GM21390 (cell line): ENCODE results near the gene TECPR1.

ENCODE experiments used
- ATAC-seq: cut with Tn5 transposase; IDR thresholded peaks from one replicate; pipeline ENCODE4 v1.9.1; 2021; ENCODE audit not compliant: unreplicated experiment

The TECPR1 gene

DNA sequence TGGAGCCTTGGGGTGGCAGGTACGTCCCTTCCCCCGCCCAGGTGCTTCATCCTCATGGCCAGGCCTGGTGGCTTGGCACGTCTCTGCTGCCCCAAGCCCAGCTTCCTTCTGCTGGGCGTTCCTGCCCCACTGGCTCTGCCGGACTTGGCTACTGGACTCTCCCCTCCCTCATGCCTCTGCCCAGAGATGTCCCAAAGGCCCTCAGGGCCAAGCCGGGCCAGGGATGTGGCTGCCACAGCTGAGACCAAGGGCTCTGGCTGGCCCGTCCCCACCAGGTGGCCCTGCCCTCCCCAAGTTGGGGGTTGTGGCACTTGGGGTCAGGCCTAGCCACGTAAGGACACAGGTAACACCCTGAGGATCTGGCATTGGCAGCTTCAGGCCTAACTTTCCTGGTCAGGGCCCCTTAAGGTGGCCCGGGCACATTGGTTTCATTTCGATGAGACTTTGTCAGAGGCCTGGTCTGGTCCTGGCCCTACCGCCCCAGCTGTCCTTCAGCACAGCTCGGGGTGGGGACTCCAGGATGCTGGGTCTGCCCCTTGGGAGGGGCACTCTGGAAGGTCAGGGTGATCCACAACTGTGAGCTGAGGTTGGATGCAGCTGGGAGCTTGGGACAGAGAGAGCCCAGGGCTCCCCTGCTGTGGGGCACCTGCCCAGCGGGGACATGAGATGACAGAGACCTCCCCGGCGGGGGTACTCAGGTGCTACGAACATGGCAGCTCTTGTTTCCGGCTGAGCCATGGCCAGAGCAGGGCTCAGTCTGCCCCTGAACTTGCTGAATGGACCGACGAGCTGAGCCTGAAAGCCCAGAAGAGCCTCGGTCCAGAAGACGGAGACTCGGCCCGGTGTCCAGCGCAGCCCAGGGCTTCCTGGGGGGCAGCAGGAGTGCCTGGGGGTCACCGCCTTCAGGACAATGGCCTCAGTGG, 37.9 kb downstream of the TECPR1 start:
- ATAC-seq: no peak

DNA sequence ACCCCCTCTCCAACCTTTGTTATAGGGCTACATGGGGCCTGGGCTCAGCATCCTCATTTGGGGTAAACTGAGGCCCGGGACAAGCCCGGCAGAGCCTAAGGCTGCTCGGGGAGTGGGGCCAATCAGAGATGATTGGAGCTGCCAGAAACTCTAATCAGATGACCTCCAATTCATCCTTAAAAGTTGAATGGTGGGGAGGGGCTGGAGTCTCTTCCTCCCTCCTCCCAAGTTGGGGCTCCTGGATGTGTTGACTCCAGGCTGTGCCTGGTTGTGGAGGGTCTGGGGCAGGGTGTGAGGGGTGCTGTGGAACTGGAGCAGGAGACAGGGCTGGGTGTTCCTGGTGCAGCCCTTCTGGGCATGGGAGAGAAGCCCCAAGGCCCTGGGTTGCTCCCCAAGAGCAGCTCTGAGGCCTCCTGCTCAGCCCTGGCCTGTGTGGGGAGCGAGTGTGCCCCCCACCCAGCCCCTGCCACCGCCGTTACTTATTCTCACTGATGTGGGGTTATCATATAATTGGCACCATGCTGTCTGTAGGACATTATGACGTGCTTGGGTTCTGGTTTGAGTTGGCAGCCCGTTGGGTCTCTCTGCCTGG, 38.6 kb downstream of the TECPR1 start:
- no peak for ATAC-seq

DNA sequence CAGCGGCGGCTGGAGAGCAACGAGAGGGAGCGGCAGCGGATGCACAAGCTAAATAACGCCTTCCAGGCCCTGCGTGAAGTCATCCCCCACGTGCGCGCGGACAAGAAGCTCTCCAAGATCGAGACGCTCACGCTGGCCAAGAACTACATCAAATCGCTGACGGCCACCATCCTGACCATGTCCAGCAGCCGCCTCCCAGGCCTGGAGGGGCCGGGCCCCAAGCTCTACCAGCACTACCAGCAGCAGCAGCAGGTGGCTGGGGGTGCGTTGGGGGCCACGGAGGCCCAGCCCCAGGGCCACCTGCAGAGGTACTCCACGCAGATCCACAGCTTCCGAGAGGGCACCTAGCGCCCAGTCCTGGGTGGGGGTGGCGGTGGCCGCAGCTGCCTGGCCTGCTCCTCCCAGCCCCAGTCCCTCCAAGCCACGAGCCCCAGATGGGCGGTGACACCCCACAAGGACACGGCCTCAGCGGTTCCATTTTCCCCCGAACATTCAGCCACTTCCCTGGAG, 39.4 kb downstream of the TECPR1 start:
- no peak for ATAC-seq

DNA sequence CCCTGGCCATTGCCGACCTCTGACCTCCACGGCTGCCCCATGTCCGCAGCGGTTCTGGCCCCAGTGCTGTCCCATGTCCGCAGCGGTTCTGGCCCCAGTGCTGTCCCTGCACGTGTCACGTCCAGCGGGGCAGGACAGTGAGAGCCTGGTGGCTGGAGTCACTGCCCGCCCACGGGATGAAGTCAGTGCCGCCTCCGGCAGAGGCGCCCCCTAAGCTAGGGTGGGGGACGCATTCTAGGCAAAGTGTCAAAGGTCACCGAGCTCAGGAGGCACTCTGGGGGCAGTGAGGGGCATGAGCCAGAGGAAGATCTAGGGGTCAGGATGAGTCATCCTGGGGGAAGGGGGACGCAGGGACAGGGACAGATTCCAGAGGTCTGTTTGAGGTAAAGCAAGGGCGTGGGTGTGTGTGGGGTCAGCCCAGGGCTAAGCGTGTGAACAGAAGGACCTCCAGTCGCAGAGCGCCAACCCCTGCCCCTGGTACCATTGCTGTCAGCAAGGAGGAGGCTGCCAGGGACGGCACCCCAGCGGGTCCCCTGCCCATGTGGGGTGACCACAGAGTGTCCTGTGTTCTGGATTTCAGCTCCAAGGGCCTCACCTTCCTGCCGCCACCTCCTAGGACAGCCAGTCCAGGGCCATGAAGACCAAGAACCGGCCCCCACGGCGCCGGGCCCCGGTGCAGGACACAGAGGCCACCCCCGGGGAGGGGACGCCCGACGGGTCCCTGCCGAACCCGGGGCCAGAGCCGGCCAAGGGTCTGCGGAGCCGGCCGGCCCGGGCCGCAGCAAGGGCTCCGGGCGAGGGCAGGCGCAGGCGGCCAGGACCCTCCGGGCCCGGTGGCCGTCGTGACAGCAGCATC, 40.1 kb downstream of the TECPR1 start:
- ATAC-seq: no peak

DNA sequence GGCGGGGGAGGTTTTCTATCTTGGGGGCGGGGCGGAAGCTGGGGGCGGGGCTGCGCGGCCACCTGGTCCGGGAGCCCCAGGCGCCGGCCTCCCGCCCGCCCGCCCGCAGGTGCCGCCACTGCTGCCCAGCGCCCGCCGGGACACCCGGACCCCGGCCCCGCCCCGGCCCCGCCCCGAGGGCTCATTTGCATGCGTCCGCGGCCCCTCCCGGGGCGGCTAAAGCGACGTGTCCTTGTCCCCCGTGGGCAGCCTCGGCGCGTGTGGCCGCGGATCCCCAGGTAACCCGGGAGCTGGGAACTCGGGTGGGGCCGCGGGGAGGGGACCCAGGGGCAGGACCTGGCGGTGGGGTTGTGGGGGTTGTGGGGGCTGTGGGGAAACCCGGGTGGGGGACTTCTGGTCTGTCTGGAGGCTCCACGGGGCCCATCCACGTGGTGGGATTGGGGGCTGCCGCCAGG, 40.8 kb downstream of the TECPR1 start, which contains the start of gene BHLHA15:
Gene BHLHA15, plus strand, starts transcription at position 219 of the 455 bp plus-strand sequence. CDS start 871 bp downstream, outside the sequence.
- ATAC-seq: no peak

DNA sequence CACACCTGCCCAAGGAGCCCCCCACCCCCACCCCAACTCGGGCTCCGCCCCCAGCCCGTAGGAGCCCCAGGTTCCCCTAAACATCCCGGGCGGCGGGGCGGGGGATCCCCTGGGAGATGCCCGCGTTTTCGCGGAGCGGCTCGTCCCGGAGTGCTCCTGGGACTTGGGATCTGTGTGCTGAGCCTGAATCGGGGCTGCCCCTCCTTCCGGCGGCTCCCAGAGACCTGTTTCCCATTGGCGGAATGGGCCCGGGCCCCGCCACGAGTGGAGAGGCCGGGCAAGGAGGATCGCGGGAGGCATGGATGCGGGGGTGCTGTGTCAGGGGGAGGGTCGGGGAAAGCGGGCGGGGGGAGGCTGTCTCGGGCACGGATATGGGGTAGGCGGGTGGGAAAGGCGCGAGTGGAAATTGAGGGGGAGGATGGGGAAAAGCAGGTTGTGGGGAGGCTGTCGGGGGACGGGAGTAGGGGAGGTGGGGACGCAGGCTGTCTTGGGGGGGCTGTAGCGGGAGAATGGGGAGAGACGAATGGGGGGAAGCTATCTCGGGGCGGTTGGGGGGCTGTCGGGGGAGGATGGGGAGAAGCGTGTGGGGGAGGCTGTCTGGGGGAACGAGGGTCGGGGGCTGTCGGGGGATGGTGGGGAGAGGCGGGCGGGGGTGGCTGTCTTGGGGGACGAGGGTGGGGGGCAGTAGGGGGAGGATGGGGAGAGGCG, 41.4 kb downstream of the TECPR1 start:
- ATAC-seq: no peak

DNA sequence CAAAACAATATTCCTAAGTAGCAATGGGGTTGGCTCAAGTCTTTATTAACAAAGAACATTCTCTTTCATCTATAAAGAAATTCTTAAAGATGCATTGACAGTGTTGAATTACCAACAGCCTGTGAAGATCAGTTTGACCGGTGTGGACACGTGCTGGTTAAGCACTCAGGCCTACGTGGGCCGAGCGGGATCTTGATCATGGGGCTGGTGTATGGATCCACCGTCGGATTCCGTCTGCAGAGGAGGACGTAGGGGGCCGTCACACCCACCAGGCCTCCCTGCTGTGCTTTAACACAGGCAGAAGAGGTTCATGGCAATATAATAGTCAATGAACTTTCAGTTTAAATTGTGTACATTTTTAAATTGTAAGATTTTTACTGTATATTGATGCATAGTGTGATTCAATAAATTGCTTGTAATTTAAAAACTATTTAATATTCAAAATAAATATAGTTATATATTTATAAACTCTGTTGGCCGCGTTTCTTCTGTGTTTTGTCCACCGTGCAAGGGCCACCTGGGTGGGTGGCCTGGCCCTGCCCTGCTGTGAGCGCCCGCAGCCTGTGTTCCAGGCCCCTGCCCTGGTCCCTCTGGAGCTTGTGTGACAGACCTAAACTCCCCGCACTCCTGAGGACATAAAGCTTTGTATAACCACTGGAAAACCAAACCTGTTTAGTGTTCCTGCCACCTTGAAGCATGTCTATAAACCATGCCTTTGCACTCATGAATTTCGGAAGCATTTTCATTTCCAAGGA, 42.7 kb downstream of the TECPR1 start:
- no peak for ATAC-seq

DNA sequence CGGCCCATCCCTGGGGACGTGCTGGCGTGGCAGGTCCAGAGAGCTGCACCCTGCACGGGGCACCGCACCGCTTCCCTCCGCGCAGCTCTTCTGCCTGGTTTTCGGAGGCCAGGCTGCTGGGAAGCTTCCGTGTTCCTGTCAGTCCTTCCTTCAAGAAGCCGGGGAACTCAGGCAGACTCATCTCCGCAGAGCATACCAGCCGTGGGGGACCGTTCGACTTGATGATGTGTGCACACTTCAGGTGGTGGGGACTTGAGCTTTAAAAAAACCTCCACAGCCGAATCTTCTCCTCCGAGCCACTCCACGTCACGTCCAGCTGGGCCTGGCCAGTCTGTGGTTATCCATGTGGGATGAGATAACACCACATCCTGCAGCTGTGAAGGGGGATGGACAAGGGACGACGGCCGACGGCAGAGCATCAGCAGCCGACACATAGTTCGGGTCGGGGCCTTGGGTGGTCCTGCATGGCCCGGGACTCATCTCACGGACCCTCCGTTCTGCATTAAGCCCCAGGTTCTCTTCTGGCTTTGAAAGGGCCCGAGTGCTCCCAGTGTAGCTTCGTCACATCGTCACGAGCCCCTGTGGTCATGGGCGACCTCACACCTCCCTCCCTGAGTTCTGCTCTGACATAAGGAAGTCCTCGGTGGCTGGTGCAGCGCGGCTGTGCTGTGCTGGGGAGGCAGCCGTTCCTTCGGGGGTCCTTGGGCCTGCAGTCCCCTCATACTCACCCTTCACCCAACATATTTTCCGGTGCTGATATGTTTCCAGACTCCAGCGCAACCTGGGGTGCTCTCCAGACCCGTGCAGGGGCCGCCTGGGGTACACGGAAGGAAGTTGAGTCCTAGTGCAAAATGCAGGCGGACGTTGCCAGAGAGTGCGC, 45.3 kb downstream of the TECPR1 start:
- ATAC-seq: no peak

DNA sequence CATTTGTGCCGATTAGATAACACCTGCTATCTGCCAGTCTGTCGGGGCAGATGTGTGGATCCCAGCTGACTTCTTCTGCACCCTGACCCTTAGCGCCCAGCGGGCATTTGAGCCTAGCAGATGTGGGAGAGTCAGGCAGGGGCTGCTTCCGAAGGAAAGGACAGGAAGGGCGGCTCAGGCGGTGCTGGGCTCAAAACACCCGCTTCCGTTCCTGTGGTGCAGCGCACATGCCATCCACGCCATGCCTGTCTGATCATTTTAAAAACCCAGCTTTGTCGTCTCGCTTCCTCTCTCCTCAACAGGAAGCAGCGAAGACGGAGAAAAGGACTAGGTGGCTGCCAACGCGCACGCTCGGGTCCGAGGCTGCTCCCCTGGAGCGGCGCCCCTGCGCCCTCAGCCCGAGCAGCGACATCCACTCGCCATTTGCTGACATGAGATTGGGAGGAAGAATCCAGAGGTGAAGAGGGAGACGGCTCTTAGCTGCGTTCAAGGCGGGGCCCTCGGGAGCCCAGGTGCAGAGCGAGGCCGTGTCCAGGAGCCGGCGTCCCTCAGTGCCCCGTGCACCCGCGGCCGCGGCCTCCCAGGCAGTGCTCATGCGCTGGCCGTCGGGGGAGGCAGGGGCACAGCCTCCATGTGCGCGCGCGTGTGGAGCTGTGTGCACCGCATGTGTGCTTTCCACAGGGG, 46.7 kb downstream of the TECPR1 start:
- ATAC-seq: no peak

DNA sequence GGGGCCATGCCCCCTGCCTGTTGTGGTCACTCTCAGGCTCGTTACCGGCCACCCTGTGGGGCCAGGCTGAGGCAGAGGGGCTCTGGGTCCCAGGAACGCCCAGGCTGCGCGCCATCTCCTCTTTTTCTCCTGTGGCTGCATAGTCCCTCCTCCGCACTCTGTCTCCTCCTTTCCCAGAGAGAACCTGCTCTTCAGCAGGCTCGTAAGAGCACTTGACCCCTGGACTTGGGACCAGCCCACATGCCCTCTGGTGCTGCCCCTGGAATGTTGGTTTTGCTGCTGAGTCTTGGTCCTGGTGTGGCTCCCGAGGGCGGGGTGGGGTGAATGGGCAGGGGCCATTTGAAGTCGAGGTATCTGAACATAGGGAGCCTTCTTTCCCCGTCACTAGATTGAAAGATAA, 47.4 kb downstream of the TECPR1 start:
- no peak for ATAC-seq

DNA sequence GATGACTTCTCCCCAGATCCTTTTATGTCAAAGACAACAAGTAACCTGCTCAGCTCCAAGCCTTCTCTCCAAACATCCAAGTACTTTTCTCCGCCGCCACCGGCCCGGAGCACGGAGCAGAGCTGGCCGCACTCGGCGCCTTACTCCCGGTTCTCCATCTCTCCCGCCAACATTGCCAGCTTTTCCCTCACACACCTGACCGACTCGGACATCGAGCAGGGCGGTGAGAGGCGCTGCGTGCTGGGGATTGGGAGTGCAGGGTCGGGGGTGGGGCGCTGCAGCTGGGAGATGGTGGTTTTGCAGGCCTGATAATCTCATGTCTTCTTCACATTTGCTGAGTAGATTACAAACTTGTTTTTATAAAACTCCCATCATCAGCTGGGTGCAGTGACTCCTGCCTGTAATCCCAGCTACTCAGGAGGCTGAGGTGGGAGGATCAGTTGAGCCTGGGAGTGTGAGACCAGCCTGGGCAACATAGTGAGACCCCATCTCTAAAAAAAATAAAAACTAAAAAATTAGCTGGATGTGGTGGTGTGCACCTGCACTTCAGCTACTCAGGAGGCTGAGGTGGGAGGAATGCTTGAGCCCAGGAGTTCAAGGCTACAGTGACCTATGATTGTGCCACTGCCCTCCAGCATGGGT, 47.9 kb downstream of the TECPR1 start:
- no peak for ATAC-seq

DNA sequence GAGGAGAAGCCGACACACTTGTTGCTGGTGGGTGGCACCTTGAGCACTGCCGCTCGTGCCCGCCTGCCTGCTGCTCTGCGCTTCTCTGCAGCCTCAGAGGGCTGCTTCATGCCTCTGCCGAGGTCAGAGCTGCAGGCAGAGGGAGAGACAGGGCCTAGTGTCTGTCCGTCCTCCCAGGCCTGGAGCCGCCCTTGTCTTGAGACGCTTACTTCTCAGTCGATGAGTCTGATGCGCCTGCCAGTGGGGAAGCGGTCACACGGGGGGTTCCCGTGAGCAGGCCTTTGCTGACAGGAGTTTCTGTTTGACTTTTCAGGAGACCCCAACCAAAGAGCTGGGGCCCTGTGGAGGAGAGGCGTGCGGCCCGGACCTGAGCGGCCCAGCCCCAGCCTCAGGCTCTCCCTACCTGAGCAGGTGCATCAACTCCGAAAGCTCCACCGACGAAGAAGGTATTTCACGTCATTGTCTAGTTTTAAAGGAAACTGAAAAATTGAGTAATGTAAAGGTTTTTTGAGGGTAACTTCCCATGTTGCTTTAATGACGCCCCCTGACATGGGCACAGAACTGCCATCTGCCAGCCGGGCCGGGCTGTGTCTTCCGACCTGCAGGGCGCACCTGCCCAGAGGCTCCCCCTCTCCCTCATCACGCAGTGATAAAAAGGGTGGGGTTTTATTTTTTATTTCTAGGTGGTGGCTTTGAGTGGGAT, 48.6 kb downstream of the TECPR1 start:
- no peak for ATAC-seq

DNA sequence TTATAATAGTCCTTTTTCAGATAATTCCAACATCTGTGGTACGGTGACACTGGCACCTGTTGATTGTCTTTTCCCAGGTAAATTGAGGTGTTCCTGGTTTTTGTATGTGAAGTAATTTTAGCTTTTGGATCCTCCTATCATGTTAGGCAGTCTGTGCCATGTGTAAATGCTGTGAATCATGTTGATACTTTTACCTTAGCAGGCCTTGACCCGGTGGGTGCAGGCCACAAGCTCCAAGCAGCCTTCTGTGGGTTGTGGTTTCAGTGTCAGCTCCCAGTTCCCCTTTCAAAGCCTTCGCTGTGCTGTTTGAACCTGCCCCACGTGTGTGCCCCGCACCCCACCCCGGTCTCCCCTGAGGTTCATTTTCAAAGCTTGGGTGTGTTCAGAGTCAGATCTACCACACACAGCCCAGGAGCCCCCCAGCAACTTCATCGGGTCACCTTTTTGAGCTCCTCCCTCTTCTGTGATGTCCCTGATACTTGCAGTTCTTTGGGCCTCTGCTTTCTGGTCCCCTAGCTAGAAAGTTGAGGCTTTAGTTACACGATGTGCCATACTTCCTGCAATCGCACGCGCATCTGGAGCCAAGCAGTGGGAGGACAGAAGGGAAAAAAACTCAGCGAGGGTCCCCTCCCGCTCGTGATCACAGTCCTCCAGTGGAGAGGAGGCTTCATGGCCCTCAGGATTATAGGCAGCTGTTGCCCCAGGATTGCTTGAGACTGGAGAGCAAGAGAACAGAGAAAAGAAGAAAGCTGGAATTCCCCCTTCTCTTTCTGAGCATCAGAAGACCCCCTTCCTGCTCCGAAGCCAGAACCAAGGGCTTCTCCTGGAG, 49.5 kb downstream of the TECPR1 start:
- ATAC-seq: peak; percentile 91

DNA sequence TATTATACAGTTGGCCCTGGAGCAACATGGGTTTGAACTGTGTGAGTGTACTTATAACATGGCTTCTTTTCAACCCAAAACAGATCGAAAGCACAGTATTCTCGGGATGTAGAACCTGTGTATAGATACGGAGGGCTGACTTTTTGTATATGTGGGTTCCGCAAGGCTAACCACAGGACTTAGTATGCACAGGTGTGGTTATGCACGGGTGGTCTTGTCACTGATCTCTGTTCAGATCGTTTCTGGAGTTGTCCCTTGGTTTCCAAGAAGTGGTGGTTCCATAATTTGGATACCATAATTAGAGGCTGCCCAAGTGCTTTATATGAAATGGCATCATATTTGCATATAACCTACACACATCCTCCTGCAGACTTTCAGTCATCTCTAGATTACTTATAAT, 51.7 kb downstream of the TECPR1 start:
- peak; percentile 52 for ATAC-seq

DNA sequence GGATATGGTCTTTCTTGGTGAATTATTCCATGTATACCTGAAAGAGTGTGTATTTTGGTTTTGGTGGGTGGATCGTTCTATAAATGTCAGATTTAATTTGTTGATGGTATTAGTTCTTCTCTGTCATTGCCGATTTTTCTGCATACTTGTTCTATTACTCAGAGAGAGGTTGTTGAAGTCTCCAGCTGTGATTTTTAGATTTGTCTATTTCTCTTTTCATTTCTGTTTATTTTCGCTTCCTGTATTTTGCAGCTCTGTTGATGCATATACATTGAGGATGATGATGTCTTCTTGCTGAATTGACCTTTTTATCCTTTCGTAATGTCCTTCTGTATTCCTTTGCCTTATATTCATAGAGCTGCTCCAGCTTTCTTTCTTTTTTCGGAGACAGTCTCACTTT, 52.9 kb downstream of the TECPR1 start:
- no peak for ATAC-seq
